ENCODE results near the gene PDE4B.

GRCh38 chr1:65846866-65847265 is 54.2 kb downstream of the PDE4B start:
- no peak for TF ChIP-seq CTCF (IDR thresholded peaks at IDR 0.05)
- no peak for TF ChIP-seq POLR2A (IDR thresholded peaks at IDR 0.05; ENCODE audit: low read depth)

All from esophagus muscularis mucosa (tissue), 3 donors.